Activated effector memory CD4-positive, alpha-beta T cell treated with Interleukin-2 at 50 U/mL for 16 hours (primary cell): ENCODE results near the gene LRRC8E.

Experiments
- DNase-seq: peaks from one replicate; pipeline ENCODE4 v3.0.0-alpha.2; 2020

The LRRC8E gene

GRCh38 chr19:7888145-7888825, at the start of gene LRRC8E:
Gene LRRC8E, plus strand, starts transcription at chr19:7888510. Its CDS starts 7,094 bp downstream, at chr19:7895604.
- DNase-seq: no peak

GRCh38 chr19:7839476-7839875, 48.8 kb upstream of the LRRC8E start:
- no peak for DNase-seq

GRCh38 chr19:7840629-7841028, 47.7 kb upstream of the LRRC8E start:
- no peak for DNase-seq

GRCh38 chr19:7841751-7842660, 46.3 kb upstream of the LRRC8E start:
- DNase-seq: no peak

GRCh38 chr19:7842661-7843294, 45.5 kb upstream of the LRRC8E start:
- no peak for DNase-seq

GRCh38 chr19:7843521-7843920, 44.8 kb upstream of the LRRC8E start:
- DNase-seq: no peak

- DNase-seq: no peak
Measured at GRCh38 chr19:7844405-7844804, 43.9 kb upstream of the LRRC8E start.

GRCh38 chr19:7844951-7845350, 43.4 kb upstream of the LRRC8E start:
- DNase-seq: no peak

- no peak for DNase-seq
Measured at GRCh38 chr19:7845390-7846154, 42.7 kb upstream of the LRRC8E start.

GRCh38 chr19:7846155-7846646, 42.1 kb upstream of the LRRC8E start:
- no peak for DNase-seq

GRCh38 chr19:7847664-7848063, 40.6 kb upstream of the LRRC8E start:
- DNase-seq: no peak

GRCh38 chr19:7848779-7849457, 39.4 kb upstream of the LRRC8E start:
- no peak for DNase-seq

- no peak for DNase-seq
Measured at GRCh38 chr19:7849631-7849999, 38.7 kb upstream of the LRRC8E start.

GRCh38 chr19:7850000-7850813, 38.1 kb upstream of the LRRC8E start:
- no peak for DNase-seq

- no peak for DNase-seq
Measured at GRCh38 chr19:7850945-7851622, 37.2 kb upstream of the LRRC8E start.

GRCh38 chr19:7851623-7852500, 36.4 kb upstream of the LRRC8E start:
- DNase-seq: no peak

GRCh38 chr19:7852851-7853769, 35.2 kb upstream of the LRRC8E start:
- DNase-seq: peak; percentile 47

GRCh38 chr19:7853770-7854128, 34.6 kb upstream of the LRRC8E start:
- no peak for DNase-seq
